H1 (cell line): Measurements from ENCODE around the gene ULK2. TPM values are rescaled to one million over a fixed set of nuclear protein-coding genes. Genes with fewer than 3 reads are reported as not detected.

Experiments used
- CTBP2 ChIP-seq: IDR thresholded peaks from 2 replicates; pipeline ENCODE4 v1.7.0; 2011; ENCODE audit warnings: borderline replicate concordance, mild to moderate bottlenecking, moderate library complexity, mixed read lengths, low read length; ENCODE audit not compliant: insufficient read depth, insufficient read length
- EP300 ChIP-seq, 2 experiments: IDR thresholded peaks; 1 replicate in 1 of 2; 2 replicates in 1 of 2; pipeline ENCODE4 v1.6.1; 2011 to 2012; ENCODE audit warnings: low read depth in 2 of 2, low read length in 2 of 2, mild to moderate bottlenecking in 2 of 2, borderline replicate concordance in 1 of 2, inconsistent platforms in 1 of 2, moderate library complexity in 1 of 2
- PHF8 ChIP-seq: fragments of 200-600 bp; sonication (generic); conservative IDR thresholded peaks from 2 replicates; pipeline ENCODE4 v1.7.1; 2012; ENCODE audit warnings: low read depth, mild to moderate bottlenecking, inconsistent platforms, low read length, moderate library complexity
- polyA plus RNA-seq, 7 experiments: library from polyadenylated mRNA; depleted of rRNA in 3 of 7; stranded (reverse) in 5 of 7; unstranded in 2 of 7; fragments of >200 nt in 5 of 7; fragments of 200-250 nt in 2 of 7; gene quantifications; 1 replicate in 5 of 7; 2 replicates in 1 of 7; 4 replicates in 1 of 7; pipeline versions ENCODE4 v1.2.1 to v1.2.3, GENCODE V29; 2011 to 2013; ENCODE audit warnings: missing spikeins in 2 of 7, mixed read lengths in 2 of 7
- total RNA-seq: library from RNA; stranded (reverse); fragmentation: NEBNext Ultra II Directional; extraction: Animal tissue kit (Norgen Biotek cat#: 25700); gene quantifications from 2 replicates; pipeline ENCODE4 v1.2.1, GENCODE V29; 2021
- TF ChIP-seq, protein P1 (sequence below): IDR thresholded peaks from 2 replicates; pipeline ENCODE4 v1.6.1; 2012; ENCODE audit warnings: inconsistent platforms
- TF ChIP-seq, protein P2 (sequence below): IDR thresholded peaks from 2 replicates; pipeline ENCODE4 v1.6.1; 2011; ENCODE audit warnings: low read depth, mild to moderate bottlenecking, low read length; ENCODE audit not compliant: insufficient read depth

Gene ULK2
- total and polyA plus RNA-seq, 2 of the 8 experiments (the other 6 are each of a cell fraction or from before 2014, with no cell fraction given) = 5.3 to 9.8 TPM

DNA sequence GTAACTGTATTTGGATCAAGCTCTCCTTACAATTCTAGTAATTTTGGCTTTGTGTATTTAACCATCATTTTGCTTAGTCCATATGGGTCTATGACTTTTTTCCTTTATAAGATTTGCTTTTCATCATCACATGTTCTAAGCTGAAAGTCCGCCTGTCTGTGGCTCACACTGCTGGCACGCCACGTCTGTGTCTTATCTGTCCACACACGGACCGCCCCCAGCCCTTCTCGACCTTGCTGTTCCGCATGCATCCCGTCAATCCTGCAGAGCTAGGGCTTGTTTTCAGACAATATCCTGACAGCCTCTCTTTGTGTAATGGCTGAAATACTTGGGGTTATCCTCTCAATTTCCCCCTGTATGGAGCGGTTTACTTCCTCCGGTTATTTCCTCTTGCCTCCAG is 111.2 kb downstream of the ULK2 start (continued):
- TF ChIP-seq PHF8 (no peak), EP300 (IDR thresholded peaks at IDR 0.05; ENCODE audit: borderline replicate concordance in 1 of 2, low read depth in 2 of 2, low read length in 2 of 2) (no peak), CTBP2 (no peak)
- TF ChIP-seq, protein P1, sequence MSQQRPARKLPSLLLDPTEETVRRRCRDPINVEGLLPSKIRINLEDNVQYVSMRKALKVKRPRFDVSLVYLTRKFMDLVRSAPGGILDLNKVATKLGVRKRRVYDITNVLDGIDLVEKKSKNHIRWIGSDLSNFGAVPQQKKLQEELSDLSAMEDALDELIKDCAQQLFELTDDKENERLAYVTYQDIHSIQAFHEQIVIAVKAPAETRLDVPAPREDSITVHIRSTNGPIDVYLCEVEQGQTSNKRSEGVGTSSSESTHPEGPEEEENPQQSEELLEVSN = no peak
- TF ChIP-seq, protein P2, sequence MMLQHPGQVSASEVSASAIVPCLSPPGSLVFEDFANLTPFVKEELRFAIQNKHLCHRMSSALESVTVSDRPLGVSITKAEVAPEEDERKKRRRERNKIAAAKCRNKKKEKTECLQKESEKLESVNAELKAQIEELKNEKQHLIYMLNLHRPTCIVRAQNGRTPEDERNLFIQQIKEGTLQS = no peak
